ENCODE measurements around the gene DEPDC5.

- no peak for TF ChIP-seq CTCF (conservative IDR thresholded peaks at IDR 0.05)
- TF ChIP-seq ZFX (IDR thresholded peaks at IDR 0.05), result no peak
Measured at GRCh38 chr22:31895411-31896123, 141.7 kb downstream of the DEPDC5 start.

Measured in C4-2B (cell line).